HG02885 (cell line): ENCODE results near the gene VAV1.
"Not testable (repeated sequence)": the region's sequence is repeated elsewhere in the genome, so short reads cannot be mapped to it uniquely, and the experiment has no call there.

Experiments
- ATAC-seq: cut with Tn5 transposase; IDR thresholded peaks from one replicate; pipeline ENCODE4 v1.9.1; 2021; ENCODE audit warnings: mild to moderate bottlenecking; ENCODE audit not compliant: unreplicated experiment, poor library complexity

VAV1 gene

GRCh38 chr19:6778386-6778785 lies 5.9 kb downstream of the VAV1 start:
- ATAC-seq: no peak

GRCh38 chr19:6779206-6779605 lies 6.7 kb downstream of the VAV1 start:
- ATAC-seq: no peak

- no peak for ATAC-seq
Measured at GRCh38 chr19:6787393-6787792, 14.9 kb downstream of the VAV1 start.

- ATAC-seq: no peak
Measured at GRCh38 chr19:6788896-6789295, 16.4 kb downstream of the VAV1 start.

GRCh38 chr19:6790194-6791128 lies 18.0 kb downstream of the VAV1 start:
- ATAC-seq: no peak

GRCh38 chr19:6791237-6791636 lies 18.7 kb downstream of the VAV1 start:
- no peak for ATAC-seq

- ATAC-seq: no peak
Measured at GRCh38 chr19:6793411-6793810, 20.9 kb downstream of the VAV1 start.

GRCh38 chr19:6793973-6794372 lies 21.5 kb downstream of the VAV1 start:
- no peak for ATAC-seq

- ATAC-seq: no peak
Measured at GRCh38 chr19:6794686-6795431, 22.4 kb downstream of the VAV1 start.

- ATAC-seq: no peak
Measured at GRCh38 chr19:6796278-6796677, 23.8 kb downstream of the VAV1 start.

- ATAC-seq: no peak
Measured at GRCh38 chr19:6797646-6798045, 25.1 kb downstream of the VAV1 start.

- not testable (repeated sequence) for ATAC-seq
Measured at GRCh38 chr19:6800160-6800790, 27.8 kb downstream of the VAV1 start.

- ATAC-seq: peak; percentile 7
Measured at GRCh38 chr19:6800991-6801484, 28.5 kb downstream of the VAV1 start.

GRCh38 chr19:6801485-6802086 lies 29.1 kb downstream of the VAV1 start:
- peak; percentile 47 for ATAC-seq

GRCh38 chr19:6802336-6803035 lies 30.0 kb downstream of the VAV1 start:
- ATAC-seq: no peak

- no peak for ATAC-seq
Measured at GRCh38 chr19:6803036-6803404, 30.5 kb downstream of the VAV1 start.

GRCh38 chr19:6806488-6806887 lies 34.0 kb downstream of the VAV1 start:
- no peak for ATAC-seq

- ATAC-seq: no peak
Measured at GRCh38 chr19:6807291-6807690, 34.8 kb downstream of the VAV1 start.

GRCh38 chr19:6808494-6808893 lies 36.0 kb downstream of the VAV1 start:
- ATAC-seq: no peak

GRCh38 chr19:6809262-6809661 lies 36.8 kb downstream of the VAV1 start:
- no peak for ATAC-seq
